ENCODE measurements around the gene DEPP1. TPM values are rescaled to one million over a fixed set of nuclear protein-coding genes. Genes with fewer than 3 reads are reported as not detected.

The DEPP1 gene
- total and polyA plus RNA-seq, 2 of the 13 experiments (the other 11 are each of a cell fraction or from before 2014, with no cell fraction given) = 14.8 to 270 TPM

DNA sequence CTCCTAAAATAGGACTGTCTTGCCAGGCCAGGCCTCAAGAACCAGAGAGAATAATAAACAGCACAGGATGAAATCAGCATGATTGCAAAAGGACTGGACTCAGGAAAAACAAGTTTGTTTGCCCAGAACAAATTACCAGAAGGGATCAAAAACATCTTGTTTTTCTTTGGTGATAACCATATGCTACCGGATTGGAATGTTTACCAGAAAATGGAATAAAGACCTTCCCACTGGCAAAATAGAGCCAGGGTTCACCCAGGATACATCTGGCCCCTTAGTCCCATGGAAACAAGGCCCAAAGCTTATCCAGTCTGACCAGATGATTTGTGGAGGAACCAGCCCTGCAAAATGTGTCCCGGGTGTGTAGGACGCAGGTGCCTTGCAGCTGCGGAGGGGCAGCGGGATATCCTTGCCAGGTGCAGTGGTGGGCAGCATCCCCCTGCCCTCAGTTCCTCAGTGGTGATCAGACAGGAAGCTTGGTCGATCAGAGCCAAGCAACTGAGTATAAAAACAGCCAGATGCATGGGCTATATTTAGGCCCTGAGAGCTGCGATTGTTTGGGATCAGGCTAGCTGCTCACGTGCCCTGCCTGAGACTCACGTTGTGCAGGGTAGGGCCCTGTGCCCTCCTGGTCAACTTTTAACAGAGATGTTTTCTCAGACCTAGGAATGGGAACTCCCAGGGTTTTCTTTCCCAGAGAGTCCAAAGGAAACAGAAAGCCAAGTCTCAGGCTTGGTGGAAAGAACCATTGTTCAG lies 17.5 kb upstream of the DEPP1 start (continued):
- TF ChIP-seq GPN1 (CRISPR knock-in tag; IDR thresholded peaks at IDR 0.05; ENCODE audit: borderline replicate concordance) (no peak), ZNF546 (CRISPR knock-in tag; conservative IDR thresholded peaks at IDR 0.05) (no peak), ZSCAN20 (CRISPR knock-in tag; IDR thresholded peaks at IDR 0.05; ENCODE audit: borderline replicate concordance) (no peak), ARHGAP35 (CRISPR knock-in tag; IDR thresholded peaks at IDR 0.05; ENCODE audit: borderline replicate concordance) (no peak), ZNF282 (IDR thresholded peaks at IDR 0.05; ENCODE audit: partially characterized antibody) (no peak), ZNF17 (CRISPR knock-in tag; IDR thresholded peaks at IDR 0.05) (no peak), IKZF5 (CRISPR knock-in tag; IDR thresholded peaks at IDR 0.05) (peak; percentile 91), ZNF317 (CRISPR knock-in tag; IDR thresholded peaks at IDR 0.05) (no peak), ZFP90 (CRISPR knock-in tag; IDR thresholded peaks at IDR 0.05; ENCODE audit: borderline replicate concordance) (no peak), MXD1 (CRISPR knock-in tag; IDR thresholded peaks at IDR 0.05) (no peak), ZNF3 (CRISPR knock-in tag; IDR thresholded peaks at IDR 0.05) (no peak), ZBTB14 (CRISPR knock-in tag; IDR thresholded peaks at IDR 0.05) (no peak), ZNF510 (CRISPR knock-in tag; IDR thresholded peaks at IDR 0.05; ENCODE audit: low read depth) (no peak), CHD2 (IDR thresholded peaks at IDR 0.05; ENCODE audit: low read depth, low read length) (no peak), DNMT3B (CRISPR knock-in tag; conservative IDR thresholded peaks at IDR 0.05) (peak; percentile 60; the same call in 1 of the 2 replicates), ZSCAN5A (CRISPR knock-in tag; IDR thresholded peaks at IDR 0.05; ENCODE audit: borderline replicate concordance) (no peak), POGZ (CRISPR knock-in tag; IDR thresholded peaks at IDR 0.05) (no peak; the same call in 1 of the 2 replicates), ZNF784 (CRISPR knock-in tag; IDR thresholded peaks at IDR 0.05; ENCODE audit: borderline replicate concordance) (no peak), YEATS4 (CRISPR knock-in tag; IDR thresholded peaks at IDR 0.05; ENCODE audit: borderline replicate concordance) (0 out of 2 replicates have a peak, but pooled peaks have one; percentile 27), IKZF1 (IDR thresholded peaks at IDR 0.05) (no peak)
- TF ChIP-seq, protein P1, sequence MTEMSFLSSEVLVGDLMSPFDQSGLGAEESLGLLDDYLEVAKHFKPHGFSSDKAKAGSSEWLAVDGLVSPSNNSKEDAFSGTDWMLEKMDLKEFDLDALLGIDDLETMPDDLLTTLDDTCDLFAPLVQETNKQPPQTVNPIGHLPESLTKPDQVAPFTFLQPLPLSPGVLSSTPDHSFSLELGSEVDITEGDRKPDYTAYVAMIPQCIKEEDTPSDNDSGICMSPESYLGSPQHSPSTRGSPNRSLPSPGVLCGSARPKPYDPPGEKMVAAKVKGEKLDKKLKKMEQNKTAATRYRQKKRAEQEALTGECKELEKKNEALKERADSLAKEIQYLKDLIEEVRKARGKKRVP (CRISPR knock-in tag; IDR thresholded peaks at IDR 0.05) = peak in 1 of 2 experiments; percentile 91; a peak in 2 of 4 replicates
- TF ChIP-seq, protein P2, sequence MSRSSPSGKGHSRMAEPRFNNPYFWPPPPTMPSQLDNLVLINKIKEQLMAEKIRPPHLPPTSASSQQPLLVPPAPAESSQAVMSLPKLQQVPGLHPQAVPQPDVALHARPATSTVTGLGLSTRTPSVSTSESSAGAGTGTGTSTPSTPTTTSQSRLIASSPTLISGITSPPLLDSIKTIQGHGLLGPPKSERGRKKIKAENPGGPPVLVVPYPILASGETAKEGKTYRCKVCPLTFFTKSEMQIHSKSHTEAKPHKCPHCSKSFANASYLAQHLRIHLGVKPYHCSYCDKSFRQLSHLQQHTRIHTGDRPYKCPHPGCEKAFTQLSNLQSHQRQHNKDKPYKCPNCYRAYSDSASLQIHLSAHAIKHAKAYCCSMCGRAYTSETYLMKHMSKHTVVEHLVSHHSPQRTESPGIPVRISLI (CRISPR knock-in tag; IDR thresholded peaks at IDR 0.05; ENCODE audit: borderline replicate concordance) = peak; percentile 15; the same call in 1 of the 2 replicates
